GM12865 (cell line): Measurements from ENCODE around the gene HNF1B.

Source experiments
- DNase-seq: peaks from one replicate; pipeline ENCODE4 v3.0.0; 2010; ENCODE audit warnings: low read depth
- H3K4me3 ChIP-seq: 2 replicates; pipeline ENCODE4 v1.5.1; 2011; ENCODE audit warnings: mild to moderate bottlenecking, low read depth, low read length, control low read depth
- TF ChIP-seq, protein P1 (sequence below): IDR thresholded peaks from 2 replicates; pipeline ENCODE4 v1.5.1; 2011; ENCODE audit warnings: low read length, control low read depth, low read depth, inconsistent platforms; ENCODE audit not compliant: insufficient read depth; ENCODE audit errors: missing control alignments

Gene HNF1B

DNA sequence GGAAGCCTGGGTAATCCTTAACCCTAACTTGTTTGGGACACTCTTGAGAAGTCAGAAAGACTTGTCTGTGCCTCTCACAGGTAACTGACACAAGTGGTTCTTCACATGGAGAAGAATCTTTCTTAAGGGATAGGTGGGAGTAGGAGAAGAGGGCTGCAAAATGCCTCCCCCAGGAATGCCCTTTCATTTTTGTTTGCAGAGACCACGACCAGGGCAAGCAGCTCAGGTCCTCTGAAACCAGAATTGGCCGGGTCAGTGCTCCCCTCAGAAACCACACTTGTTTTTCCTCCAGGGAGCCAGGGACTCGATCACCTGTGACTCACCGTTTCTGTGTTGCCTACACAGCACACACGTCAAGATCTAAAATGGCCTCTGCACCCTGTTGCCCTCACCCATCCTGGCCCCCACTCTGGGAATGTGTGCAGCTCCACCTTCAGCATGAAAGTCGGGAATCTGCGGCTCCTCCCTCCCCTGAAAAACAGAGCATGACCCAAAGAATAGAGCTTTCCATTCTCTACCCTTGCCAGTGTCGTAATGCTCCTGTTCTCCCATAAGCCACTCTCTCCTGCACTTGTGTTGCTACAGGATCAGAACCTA, 36.1 kb downstream of the HNF1B start:
- peak; percentile 10 for DNase-seq
- TF ChIP-seq, protein P1, sequence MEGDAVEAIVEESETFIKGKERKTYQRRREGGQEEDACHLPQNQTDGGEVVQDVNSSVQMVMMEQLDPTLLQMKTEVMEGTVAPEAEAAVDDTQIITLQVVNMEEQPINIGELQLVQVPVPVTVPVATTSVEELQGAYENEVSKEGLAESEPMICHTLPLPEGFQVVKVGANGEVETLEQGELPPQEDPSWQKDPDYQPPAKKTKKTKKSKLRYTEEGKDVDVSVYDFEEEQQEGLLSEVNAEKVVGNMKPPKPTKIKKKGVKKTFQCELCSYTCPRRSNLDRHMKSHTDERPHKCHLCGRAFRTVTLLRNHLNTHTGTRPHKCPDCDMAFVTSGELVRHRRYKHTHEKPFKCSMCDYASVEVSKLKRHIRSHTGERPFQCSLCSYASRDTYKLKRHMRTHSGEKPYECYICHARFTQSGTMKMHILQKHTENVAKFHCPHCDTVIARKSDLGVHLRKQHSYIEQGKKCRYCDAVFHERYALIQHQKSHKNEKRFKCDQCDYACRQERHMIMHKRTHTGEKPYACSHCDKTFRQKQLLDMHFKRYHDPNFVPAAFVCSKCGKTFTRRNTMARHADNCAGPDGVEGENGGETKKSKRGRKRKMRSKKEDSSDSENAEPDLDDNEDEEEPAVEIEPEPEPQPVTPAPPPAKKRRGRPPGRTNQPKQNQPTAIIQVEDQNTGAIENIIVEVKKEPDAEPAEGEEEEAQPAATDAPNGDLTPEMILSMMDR = no peak
- no peak overlapping the region for H3K4me3 ChIP-seq

DNA sequence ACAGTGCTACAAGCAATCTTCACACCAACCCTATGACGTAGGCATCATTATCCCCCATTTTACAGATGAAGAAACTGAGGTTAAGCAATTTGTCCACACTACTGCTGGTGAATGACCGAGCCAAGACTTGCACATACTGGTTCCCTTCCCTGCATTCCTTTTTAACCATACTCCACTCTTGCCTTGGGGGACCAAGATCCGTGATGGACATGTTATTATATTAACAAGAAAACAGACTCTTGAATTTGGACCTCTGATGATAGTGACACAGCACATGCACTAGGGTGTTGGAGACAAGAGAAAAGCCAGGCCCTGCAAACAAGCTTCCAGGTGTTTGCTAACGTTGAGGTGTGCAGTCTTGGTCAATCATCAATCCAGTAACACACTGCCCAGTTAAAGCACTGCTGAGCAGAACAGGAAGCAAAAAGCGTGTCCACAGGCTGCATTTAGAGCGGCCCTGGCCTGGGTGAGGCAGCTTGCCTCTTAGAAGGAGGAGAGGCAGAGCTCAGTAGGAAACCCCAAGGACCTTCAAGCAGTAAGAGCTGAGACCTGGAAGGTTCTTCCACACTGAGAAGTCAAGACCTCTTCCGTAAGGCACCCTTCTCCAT, 36.7 kb downstream of the HNF1B start:
- no peak overlapping the region for H3K4me3 ChIP-seq
- TF ChIP-seq, protein P1 = no peak
- peak; percentile 6 for DNase-seq

DNA sequence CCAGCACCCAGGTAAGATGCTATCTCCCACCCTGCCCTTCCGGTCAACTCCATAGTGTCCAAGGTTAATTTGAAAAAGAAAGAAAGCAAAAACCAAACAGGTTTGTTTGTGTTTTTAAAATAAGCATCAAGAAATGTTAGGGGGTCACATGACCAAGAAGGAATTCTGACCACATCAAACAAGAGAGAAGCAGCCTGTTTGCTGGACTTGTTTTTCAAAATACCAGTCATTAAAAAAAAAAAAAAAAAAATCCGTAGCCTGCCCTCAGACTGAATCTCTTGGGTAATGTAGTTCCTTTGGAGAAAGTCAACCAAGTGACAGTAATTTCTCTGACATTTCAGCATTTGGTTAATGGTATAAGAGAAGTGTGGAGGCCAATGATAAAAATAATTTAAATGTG, 38.4 kb downstream of the HNF1B start:
- no peak overlapping the region for H3K4me3 ChIP-seq
- no peak for DNase-seq
- TF ChIP-seq, protein P1 = no peak

DNA sequence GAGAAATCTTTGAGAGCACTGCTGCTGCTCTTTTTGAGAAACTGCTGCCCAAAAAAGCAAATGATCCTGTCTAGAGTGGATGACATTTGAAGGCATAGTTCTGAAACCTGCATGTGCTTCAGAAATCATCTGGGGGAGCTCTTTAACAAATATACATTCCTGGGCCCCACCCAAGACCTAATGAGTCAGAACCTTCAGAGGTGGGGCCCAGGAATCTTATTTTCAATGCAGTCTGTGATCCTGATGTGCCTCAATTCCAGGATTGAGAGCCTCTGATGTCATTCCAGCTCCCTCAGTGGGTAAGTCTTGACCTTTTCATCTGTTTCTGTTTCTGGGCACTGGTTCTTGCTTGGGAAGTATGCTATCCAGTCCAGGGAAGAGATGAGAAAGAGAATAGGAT, 42.3 kb downstream of the HNF1B start:
- TF ChIP-seq, protein P1 = no peak
- no peak for DNase-seq
- no peak overlapping the region for H3K4me3 ChIP-seq

DNA sequence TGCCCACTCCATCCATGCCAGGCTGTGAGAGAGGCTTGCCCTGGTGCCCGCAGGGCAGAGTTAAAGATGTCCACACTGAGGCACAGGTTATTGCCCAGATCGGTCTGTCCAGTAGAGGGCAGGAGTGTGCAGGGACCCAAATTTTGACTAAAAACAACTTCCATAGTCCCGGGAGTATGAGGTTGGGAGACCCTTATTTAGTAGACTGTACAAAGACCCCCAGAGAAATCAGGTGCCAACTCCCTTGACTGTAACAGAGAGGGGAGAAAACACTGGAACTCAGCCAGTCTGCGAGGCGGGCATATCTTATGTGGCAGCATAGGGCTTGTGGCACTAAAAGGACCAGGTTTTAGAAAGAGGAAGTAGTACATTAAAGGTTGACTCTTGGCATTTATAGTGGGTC, 43.4 kb downstream of the HNF1B start:
- TF ChIP-seq, protein P1 = peak; percentile 78
- no peak overlapping the region for H3K4me3 ChIP-seq
- peak; percentile 46 for DNase-seq

DNA sequence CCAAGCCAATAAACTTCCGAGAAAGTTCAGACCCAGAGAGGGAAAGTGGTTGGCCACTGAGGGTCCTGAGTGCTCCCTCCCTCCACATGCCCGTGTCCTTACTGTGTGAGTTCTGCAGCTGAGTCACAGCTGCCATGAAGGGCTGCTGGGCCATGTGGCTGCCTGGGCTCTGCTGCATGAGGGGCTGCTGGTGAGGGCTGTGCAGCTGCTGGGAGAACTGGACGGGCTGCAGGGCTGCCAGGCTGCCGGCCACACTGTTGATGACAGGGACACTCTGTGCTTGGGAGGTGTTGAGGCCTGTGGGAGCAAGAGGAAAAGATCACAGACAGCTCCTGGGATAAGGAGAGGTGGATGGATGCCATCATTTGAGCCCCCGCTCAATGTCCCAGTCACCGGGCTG, 44.0 kb downstream of the HNF1B start:
- TF ChIP-seq, protein P1 = no peak
- no peak overlapping the region for H3K4me3 ChIP-seq
- no peak for DNase-seq
